AG09309 (cell line): ENCODE measurements around the gene CELSR3.

Experiments
- DNase-seq: peaks from one replicate; pipeline ENCODE4 v3.0.0-alpha.2; 2010; ENCODE audit warnings: low read depth
- H3K4me3 ChIP-seq: 2 replicates; pipeline ENCODE4 v1.5.1; 2011; ENCODE audit warnings: mild to moderate bottlenecking, low read depth, low read length, moderate library complexity; ENCODE audit not compliant: control insufficient read depth
- TF ChIP-seq, protein P1 (sequence below): IDR thresholded peaks from 2 replicates; pipeline ENCODE4 v1.5.1; 2011; ENCODE audit warnings: mild to moderate bottlenecking, low read depth, low read length, inconsistent platforms; ENCODE audit not compliant: insufficient read depth, control insufficient read depth; ENCODE audit errors: missing control alignments

The CELSR3 gene

DNA sequence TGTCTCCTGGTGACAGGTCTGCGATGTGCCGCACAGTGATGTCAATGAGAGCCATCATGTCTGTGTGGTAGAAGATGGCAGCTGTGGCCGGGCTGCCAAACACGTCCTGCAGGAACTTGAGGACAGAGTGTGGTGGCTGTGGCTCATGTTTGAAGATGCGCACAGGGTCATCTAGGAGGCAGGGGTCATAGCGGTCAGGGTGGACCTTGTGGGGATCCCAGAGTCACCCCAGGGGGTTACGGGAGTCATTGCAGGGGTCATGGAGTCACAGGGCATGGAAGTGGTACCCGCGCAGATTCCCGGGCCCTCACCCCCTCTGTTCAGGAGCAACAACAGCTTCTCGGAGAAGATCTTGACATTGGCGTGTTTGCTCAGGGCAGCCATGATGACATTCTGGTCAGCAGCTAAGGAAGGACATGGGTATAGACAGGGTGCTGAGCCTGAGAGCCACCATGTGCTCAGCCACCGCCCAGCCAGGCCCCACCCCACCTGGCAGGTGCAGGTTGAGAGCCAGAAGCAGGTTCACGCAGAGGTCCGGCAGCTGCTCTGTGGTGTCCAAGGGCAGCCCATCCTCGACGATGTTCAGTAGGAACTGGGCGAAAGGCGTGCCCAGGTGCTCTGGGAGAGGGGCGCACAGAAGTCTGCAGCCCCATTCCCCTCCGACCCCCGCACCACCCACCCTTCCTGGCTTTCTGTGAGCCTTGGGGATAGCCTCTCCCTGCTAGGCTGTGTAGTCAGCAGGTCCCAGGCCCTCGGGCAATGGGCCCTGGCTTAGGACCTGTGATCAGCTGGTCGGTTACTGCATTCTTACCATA, 16.1 kb upstream of the CELSR3 start:
- TF ChIP-seq, protein P1, sequence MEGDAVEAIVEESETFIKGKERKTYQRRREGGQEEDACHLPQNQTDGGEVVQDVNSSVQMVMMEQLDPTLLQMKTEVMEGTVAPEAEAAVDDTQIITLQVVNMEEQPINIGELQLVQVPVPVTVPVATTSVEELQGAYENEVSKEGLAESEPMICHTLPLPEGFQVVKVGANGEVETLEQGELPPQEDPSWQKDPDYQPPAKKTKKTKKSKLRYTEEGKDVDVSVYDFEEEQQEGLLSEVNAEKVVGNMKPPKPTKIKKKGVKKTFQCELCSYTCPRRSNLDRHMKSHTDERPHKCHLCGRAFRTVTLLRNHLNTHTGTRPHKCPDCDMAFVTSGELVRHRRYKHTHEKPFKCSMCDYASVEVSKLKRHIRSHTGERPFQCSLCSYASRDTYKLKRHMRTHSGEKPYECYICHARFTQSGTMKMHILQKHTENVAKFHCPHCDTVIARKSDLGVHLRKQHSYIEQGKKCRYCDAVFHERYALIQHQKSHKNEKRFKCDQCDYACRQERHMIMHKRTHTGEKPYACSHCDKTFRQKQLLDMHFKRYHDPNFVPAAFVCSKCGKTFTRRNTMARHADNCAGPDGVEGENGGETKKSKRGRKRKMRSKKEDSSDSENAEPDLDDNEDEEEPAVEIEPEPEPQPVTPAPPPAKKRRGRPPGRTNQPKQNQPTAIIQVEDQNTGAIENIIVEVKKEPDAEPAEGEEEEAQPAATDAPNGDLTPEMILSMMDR: no peak
- DNase-seq: no peak
- H3K4me3 ChIP-seq: no peak overlapping the region

DNA sequence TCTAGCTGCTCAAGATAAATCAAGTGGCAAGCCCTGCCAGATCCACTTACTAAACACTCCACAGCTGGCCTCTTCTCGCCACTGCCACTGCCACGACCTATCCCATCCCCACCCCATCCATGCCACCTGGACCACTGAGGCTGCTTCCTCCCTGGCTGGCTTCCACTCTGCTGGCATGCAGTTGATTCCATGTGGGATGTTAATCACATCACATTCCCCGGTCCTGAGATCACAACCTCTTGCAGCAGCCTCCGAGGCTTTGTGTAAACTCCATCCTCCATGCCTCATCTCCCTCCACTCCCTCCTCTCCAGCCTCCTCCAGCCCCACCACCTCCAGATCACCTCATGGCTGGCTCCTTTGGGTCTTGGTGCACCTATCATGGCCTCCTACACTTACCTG, 15.4 kb upstream of the CELSR3 start:
- no peak overlapping the region for H3K4me3 ChIP-seq
- DNase-seq: no peak
- TF ChIP-seq, protein P1: no peak

DNA sequence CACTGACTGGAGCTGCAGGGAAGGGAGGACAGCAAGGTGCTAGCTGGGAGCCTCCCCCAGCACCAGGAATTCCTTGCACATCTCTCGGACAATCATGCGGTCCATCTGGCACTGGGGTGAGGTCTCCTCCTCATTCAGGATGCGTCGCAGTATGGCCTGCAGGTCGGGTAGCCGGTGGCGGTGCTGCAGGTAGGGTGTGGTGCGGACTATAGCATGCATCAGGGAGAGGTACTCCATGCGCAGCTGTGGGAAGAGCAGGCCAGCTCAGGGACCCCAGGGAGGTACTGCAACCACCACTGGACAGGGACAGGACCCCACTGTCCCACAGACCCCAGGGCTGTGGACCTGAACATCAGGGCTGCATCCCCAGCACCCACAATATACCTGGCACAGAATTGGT, 11.8 kb upstream of the CELSR3 start:
- H3K4me3 ChIP-seq: no peak overlapping the region
- TF ChIP-seq, protein P1: no peak
- no peak for DNase-seq

DNA sequence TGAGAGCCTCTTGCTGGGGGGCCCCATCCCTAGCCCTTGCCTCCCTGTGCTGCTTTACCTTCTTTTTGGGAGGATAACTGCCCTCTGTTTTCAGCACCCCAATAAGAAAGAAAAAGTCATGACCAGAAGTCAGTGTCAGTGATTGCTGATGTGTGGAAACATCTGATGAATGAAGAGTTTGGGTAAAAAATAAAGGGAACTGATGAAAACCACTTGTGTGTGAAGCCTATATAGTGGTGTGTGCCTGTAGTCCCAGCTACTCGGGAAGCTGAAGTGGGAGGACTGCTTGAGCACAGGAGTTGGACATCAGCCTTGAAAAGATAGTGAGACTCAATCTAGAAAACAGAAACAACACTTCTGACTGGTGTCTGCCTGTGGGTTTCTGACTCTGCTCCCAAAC, 9.8 kb upstream of the CELSR3 start:
- H3K4me3 ChIP-seq: no peak overlapping the region
- TF ChIP-seq, protein P1: no peak
- no peak for DNase-seq

DNA sequence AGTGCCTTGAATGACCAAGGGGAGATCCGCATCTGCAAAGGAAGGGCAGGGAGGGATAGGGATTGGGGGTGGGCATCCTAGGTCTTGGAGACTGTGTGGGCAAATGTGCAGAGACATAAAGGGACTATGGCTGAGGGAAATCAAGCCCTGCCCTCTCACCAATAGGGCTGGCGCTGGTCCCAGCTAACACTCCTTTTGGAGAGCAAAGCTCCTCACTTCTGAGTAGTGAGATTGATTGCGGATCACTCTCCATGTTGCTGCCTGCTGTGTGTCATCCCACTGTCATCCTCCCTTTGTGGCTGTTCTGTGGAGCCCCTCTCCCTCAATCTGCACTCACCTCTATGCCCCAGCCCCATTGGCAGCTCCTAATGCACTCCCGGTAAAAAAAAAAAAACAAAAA, 2.2 kb upstream of the CELSR3 start:
- no peak overlapping the region for H3K4me3 ChIP-seq
- no peak for DNase-seq
- TF ChIP-seq, protein P1: no peak

DNA sequence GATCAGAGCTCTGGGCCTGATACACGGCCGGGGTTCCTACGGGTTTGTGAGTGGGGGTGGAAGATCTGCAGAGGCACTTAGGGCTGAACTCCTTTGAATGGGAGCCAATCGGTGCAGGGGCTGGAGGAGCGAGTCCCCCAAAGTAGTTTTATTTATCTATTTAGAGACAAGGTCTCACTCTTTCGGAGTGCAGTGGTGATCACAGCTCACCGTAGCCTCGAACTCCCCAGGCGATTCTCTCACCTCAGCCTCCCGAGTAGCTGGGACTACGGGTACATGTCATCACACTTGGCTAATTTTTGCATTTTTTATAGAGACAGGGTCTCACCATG, 1.6 kb upstream of the CELSR3 start:
- TF ChIP-seq, protein P1: no peak
- no peak for DNase-seq
- no peak overlapping the region; the same call in 1 of the 2 replicates for H3K4me3 ChIP-seq
